ENCODE data around the gene PLGRKT. TPM values are rescaled to one million over a fixed set of nuclear protein-coding genes. Genes with fewer than 3 reads are reported as not detected.
"Not testable (repeated sequence)": the region's sequence is repeated elsewhere in the genome, so short reads cannot be mapped to it uniquely, and the experiment has no call there.

Gene PLGRKT
- polyA plus RNA-seq, 1 donor: 31.4 TPM

- no peak for DNase-seq
Observed at GRCh38 chr9:5429873-5430564, 7.7 kb downstream of the PLGRKT start.

- no peak for DNase-seq
Observed at GRCh38 chr9:5428794-5429528, 8.8 kb downstream of the PLGRKT start.

GRCh38 chr9:5428172-5428571, 9.6 kb downstream of the PLGRKT start:
- no peak for DNase-seq

- no peak for DNase-seq
Observed at GRCh38 chr9:5427005-5427404, 10.7 kb downstream of the PLGRKT start.

- DNase-seq: no peak
Observed at GRCh38 chr9:5425006-5425628, 12.6 kb downstream of the PLGRKT start.

GRCh38 chr9:5422276-5422675, 15.4 kb downstream of the PLGRKT start:
- DNase-seq: no peak

GRCh38 chr9:5421163-5421562, 16.6 kb downstream of the PLGRKT start:
- no peak for DNase-seq

GRCh38 chr9:5419987-5420386, 17.7 kb downstream of the PLGRKT start:
- no peak for DNase-seq

GRCh38 chr9:5418481-5418880, 19.2 kb downstream of the PLGRKT start:
- no peak for DNase-seq

GRCh38 chr9:5416953-5417352, 20.8 kb downstream of the PLGRKT start:
- no peak for DNase-seq

- DNase-seq: no peak
Observed at GRCh38 chr9:5408596-5408995, 29.1 kb downstream of the PLGRKT start.

GRCh38 chr9:5402217-5402616, 35.5 kb downstream of the PLGRKT start:
- no peak for DNase-seq

- DNase-seq: not testable (repeated sequence)
Observed at GRCh38 chr9:5397547-5397946, 40.2 kb downstream of the PLGRKT start.

- DNase-seq: no peak
Observed at GRCh38 chr9:5395428-5395827, 42.3 kb downstream of the PLGRKT start.

- not testable (repeated sequence) for DNase-seq
Observed at GRCh38 chr9:5393976-5394375, 43.7 kb downstream of the PLGRKT start.

GRCh38 chr9:5393497-5393896, 44.2 kb downstream of the PLGRKT start:
- DNase-seq: no peak

GRCh38 chr9:5392285-5392684, 45.4 kb downstream of the PLGRKT start:
- no peak for DNase-seq

GRCh38 chr9:5389109-5389732, 48.5 kb downstream of the PLGRKT start:
- DNase-seq: no peak

GRCh38 chr9:5388026-5388819, 49.5 kb downstream of the PLGRKT start:
- no peak for DNase-seq

GRCh38 chr9:5384436-5384835, 53.3 kb downstream of the PLGRKT start:
- no peak for DNase-seq

- no peak for DNase-seq
Observed at GRCh38 chr9:5382479-5382878, 55.2 kb downstream of the PLGRKT start.

- no peak for DNase-seq
Observed at GRCh38 chr9:5375790-5376477, 61.8 kb downstream of the PLGRKT start.

Measured in hindlimb muscle (tissue), 1 donor.